Mesendoderm (in vitro differentiated cells): ENCODE results near the gene KIAA0753.

Source experiments
- DNase-seq: peaks from one replicate; pipeline ENCODE4 v3.0.0; 2013
- H2AK5ac ChIP-seq: 2 replicates; pipeline ENCODE4 v1.6.1; 2013; ENCODE audit warnings: low read length, inconsistent platforms
- H2BK120ac ChIP-seq: 2 replicates; pipeline ENCODE4 v1.6.1; 2013; ENCODE audit warnings: low read depth, mild to moderate bottlenecking, low read length, moderate library complexity, mixed read lengths
- H2BK15ac ChIP-seq: replicated peaks from 2 replicates; pipeline ENCODE4 v1.6.1; 2013; ENCODE audit warnings: low read depth, mild to moderate bottlenecking, moderate library complexity
- H2BK5ac ChIP-seq: 2 replicates; pipeline ENCODE4 v1.6.1; 2013; ENCODE audit warnings: low read length, inconsistent platforms
- H3K18ac ChIP-seq: 2 replicates; pipeline ENCODE4 v1.6.1; 2013; ENCODE audit warnings: mild to moderate bottlenecking, low read length, mixed read lengths
- H3K23ac ChIP-seq: one replicate; pipeline ENCODE4 v1.6.1; 2013; ENCODE audit warnings: low read length
- H3K27ac ChIP-seq: 2 replicates; pipeline ENCODE4 v1.5.1; 2013; ENCODE audit warnings: low read depth, mild to moderate bottlenecking, inconsistent platforms, low read length, moderate library complexity
- H3K27me3 ChIP-seq: 2 replicates; pipeline ENCODE4 v1.6.1; 2013; ENCODE audit warnings: low read length, control low read depth, mild to moderate bottlenecking, inconsistent platforms; ENCODE audit not compliant: insufficient read depth, poor library complexity
- H3K36me3 ChIP-seq: 2 replicates; pipeline ENCODE4 v1.6.1; 2013; ENCODE audit warnings: low read length, inconsistent platforms; ENCODE audit not compliant: control insufficient read depth, insufficient read depth
- H3K4ac ChIP-seq: one replicate; pipeline ENCODE4 v1.6.1; 2013; ENCODE audit warnings: low read depth, mild to moderate bottlenecking, low read length, moderate library complexity
- H3K4me1 ChIP-seq: 2 replicates; pipeline ENCODE4 v1.6.1; 2013; ENCODE audit warnings: low read depth, low read length, inconsistent platforms; ENCODE audit not compliant: control insufficient read depth
- H3K4me2 ChIP-seq: 2 replicates; pipeline ENCODE4 v1.6.1; 2013; ENCODE audit warnings: low read length
- H3K4me3 ChIP-seq: 2 replicates; pipeline ENCODE4 v1.5.1; 2013; ENCODE audit warnings: mild to moderate bottlenecking, low read length
- H3K56ac ChIP-seq: one replicate; pipeline ENCODE4 v1.6.1; 2013; ENCODE audit warnings: low read length
- H3K79me1 ChIP-seq: 2 replicates; pipeline ENCODE4 v1.6.1; 2013; ENCODE audit warnings: low read length, inconsistent platforms
- H3K79me2 ChIP-seq: 2 replicates; pipeline ENCODE4 v1.6.1; 2013; ENCODE audit warnings: mild to moderate bottlenecking, low read length; ENCODE audit not compliant: control insufficient read depth, insufficient read depth
- H3K9ac ChIP-seq: 2 replicates; pipeline ENCODE4 v1.6.1; 2013; ENCODE audit warnings: low read length, inconsistent platforms
- H4K5ac ChIP-seq: one replicate; pipeline ENCODE4 v1.6.1; 2013; ENCODE audit warnings: low read length
- H4K8ac ChIP-seq: one replicate; pipeline ENCODE4 v1.6.1; 2013; ENCODE audit warnings: low read depth, mild to moderate bottlenecking, control low read depth, low read length, moderate library complexity
- WGBS: extraction: QIAGEN DNeasy Blood & Tissue Kit; methylation state at CpG from one replicate; pipeline ENCODE4 v1.1.7; 2013; ENCODE audit warnings: low lambda C conversion rate, missing lambda C conversion rate; ENCODE audit not compliant: insufficient coverage; ENCODE audit errors: extremely low coverage; 5-methylcytosine and 5-hydroxymethylcytosine counted together

KIAA0753 gene

DNA sequence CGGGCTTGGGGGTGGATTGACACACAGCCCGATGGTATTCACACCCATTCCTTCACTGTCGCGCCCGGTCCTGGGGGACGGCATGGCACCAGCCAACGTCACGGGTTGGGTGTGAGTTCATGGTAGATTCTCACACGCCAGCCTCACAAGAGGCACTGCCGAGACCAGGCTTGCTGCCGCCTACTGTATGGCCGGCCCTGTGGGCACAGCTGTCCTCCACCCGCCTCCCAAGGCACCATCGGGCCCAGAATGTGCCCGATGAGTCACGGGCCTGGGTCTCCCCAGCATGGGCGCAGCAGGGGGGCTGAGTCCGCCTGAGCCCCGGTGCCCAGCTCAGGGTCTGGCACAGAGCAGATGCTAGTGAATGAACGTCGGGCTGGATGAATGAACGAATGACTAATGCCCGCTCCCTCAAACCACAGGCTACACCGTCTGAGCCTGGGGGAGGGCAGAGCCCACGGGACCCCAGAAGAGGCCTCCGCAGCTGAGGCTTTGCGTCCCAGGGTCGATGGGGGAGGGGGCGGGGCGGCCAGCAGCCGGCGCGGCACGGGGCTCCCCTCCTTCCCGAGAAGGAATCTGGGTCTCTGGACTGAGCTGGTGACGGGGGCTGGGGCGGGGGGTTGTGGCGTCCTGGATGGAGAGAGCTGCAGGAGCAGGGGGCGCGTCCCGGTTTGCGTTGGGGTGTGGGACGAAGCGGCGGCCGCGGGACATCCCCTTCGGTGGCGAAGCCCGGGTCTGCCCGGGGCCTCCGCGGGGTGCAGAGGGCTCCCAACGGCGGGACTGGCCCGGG, 85.0 kb downstream of the KIAA0753 start:
- no peaks in the 10 kb centered on the region for H3K4me1 ChIP-seq
- no peak overlapping the region for H4K8ac ChIP-seq
- H4K5ac ChIP-seq = no peak overlapping the region
- H3K79me1 ChIP-seq = no peaks in the 10 kb centered on the region
- H2BK5ac ChIP-seq = no peak overlapping the region
- H2AK5ac ChIP-seq = no peak overlapping the region
- peak overlapping the region; percentile 12 for H3K18ac ChIP-seq
- no peaks in the 10 kb centered on the region for H3K36me3 ChIP-seq
- H3K4ac ChIP-seq = no peak overlapping the region
- WGBS = no CpG with 5 or more reads among the region's 56 CpGs
- no peak overlapping the region for H2BK15ac ChIP-seq
- peak overlapping the region; percentile 43 for H3K9ac ChIP-seq
- peak overlapping the region; percentile 73 for H3K4me2 ChIP-seq
- H2BK120ac ChIP-seq = no peak overlapping the region
- H3K23ac ChIP-seq = no peak overlapping the region
- no peaks in the 10 kb centered on the region for H3K79me2 ChIP-seq
- H3K56ac ChIP-seq = peak overlapping the region; percentile 44
- no peak overlapping the region for H3K27ac ChIP-seq
- peak overlapping the region; percentile 29 for H3K4me3 ChIP-seq
- peak; percentile 36 for DNase-seq
- peaks cover 13% of the 10 kb centered on the region for H3K27me3 ChIP-seq

GRCh38 chr17:6554871-6555330, 85.6 kb downstream of the KIAA0753 start:
- no peaks in the 10 kb centered on the region for H3K4me1 ChIP-seq
- peak overlapping the region; percentile 44 for H3K56ac ChIP-seq
- no peaks in the 10 kb centered on the region for H3K79me2 ChIP-seq
- H3K18ac ChIP-seq = no peak overlapping the region
- H2BK15ac ChIP-seq = no peak overlapping the region
- WGBS = no CpG with 5 or more reads among the region's 12 CpGs
- no peak overlapping the region for H2AK5ac ChIP-seq
- H3K27me3 ChIP-seq = peaks cover 13% of the 10 kb centered on the region
- no peak overlapping the region for H3K9ac ChIP-seq
- no peak overlapping the region for H3K4me3 ChIP-seq
- no peak overlapping the region for H4K5ac ChIP-seq
- H2BK120ac ChIP-seq = no peak overlapping the region
- peak overlapping the region; percentile 64 for H3K4me2 ChIP-seq
- H3K23ac ChIP-seq = no peak overlapping the region
- no peak overlapping the region for H3K27ac ChIP-seq
- no peaks in the 10 kb centered on the region for H3K36me3 ChIP-seq
- H4K8ac ChIP-seq = no peak overlapping the region
- no peak overlapping the region for H2BK5ac ChIP-seq
- DNase-seq = peak; percentile 53
- no peak overlapping the region for H3K4ac ChIP-seq
- no peaks in the 10 kb centered on the region for H3K79me1 ChIP-seq

DNA sequence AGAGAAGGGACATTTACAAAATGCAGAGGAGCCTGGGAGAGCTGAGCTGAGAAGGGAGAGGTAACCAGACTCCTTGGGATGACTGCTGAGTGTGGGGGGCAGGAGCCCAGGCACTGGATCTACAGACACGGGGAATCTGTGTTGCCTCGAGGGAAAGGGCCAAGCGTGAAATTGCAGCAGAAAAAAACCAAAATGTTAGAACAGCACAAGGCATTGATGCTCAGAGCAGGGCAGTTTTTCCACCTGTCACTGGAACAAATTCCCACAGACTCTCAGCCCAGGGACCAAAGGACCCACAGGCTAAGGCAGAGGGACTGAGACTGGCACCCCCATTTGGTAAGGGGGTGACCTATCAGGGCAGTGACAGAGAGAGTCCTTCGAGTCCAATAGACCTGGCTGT, 86.2 kb downstream of the KIAA0753 start:
- H4K5ac ChIP-seq = no peak overlapping the region
- no peak overlapping the region for H2BK15ac ChIP-seq
- no peak overlapping the region for H3K18ac ChIP-seq
- no peak overlapping the region for H3K27ac ChIP-seq
- no peak overlapping the region for H2BK120ac ChIP-seq
- H3K79me2 ChIP-seq = no peaks in the 10 kb centered on the region
- DNase-seq = no peak
- no peak overlapping the region for H3K23ac ChIP-seq
- H3K36me3 ChIP-seq = no peaks in the 10 kb centered on the region
- no peak overlapping the region for H3K4ac ChIP-seq
- H3K27me3 ChIP-seq = peaks cover 13% of the 10 kb centered on the region
- no peaks in the 10 kb centered on the region for H3K4me1 ChIP-seq
- H2AK5ac ChIP-seq = no peak overlapping the region
- H2BK5ac ChIP-seq = no peak overlapping the region
- no peak overlapping the region for H3K4me3 ChIP-seq
- H4K8ac ChIP-seq = no peak overlapping the region
- H3K56ac ChIP-seq = no peak overlapping the region
- H3K9ac ChIP-seq = no peak overlapping the region
- H3K4me2 ChIP-seq = no peak overlapping the region
- no peaks in the 10 kb centered on the region for H3K79me1 ChIP-seq
- WGBS = no CpG with 5 or more reads among the region's 4 CpGs

DNA sequence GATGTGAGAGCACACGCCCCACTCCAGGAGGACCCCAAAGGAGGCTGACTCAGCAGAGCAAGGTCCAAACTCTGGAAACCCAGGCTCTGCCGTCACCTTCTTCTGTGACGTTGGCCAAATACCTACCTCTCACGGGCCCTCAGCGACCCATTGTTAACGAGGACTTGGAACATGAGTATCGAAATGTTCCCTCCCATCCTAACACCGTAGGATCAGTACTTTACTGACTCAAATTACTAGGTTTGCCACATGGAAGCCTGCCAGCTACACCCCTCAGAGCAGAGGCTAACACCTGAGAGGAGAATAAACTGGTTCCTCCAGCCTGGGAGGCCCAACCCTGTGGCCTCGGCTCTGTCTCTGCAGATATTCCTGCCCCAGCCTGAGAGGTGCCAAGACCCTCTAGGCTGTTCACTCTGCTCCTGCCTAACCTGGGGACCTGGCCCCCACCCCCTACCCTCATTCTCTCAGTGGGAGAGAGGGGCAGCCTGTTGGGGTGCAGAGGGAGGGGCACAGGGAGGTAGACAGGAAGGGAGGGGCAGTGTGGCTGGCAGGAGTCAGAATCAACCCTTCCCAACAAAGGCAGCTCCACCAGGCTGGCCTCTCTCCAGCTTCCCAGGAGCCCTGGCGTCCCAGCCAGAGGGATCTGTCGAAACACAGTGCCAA, 88.5 kb downstream of the KIAA0753 start:
- Histone ChIP-seq H3K23ac (no peak overlapping the region), H3K4me3 (no peak overlapping the region), H3K4me1 (no peaks in the 10 kb centered on the region), H4K8ac (no peak overlapping the region), H3K79me2 (no peaks in the 10 kb centered on the region), H3K4ac (no peak overlapping the region), H3K27ac (no peak overlapping the region), H3K56ac (peak overlapping the region; percentile 17), H3K36me3 (no peaks in the 10 kb centered on the region), H2BK120ac (no peak overlapping the region), H3K4me2 (no peak overlapping the region), H3K27me3 (peaks cover 6% of the 10 kb centered on the region), H2BK15ac (no peak overlapping the region), H3K9ac (no peak overlapping the region), H2BK5ac (no peak overlapping the region), H4K5ac (no peak overlapping the region), H3K18ac (no peak overlapping the region), H3K79me1 (no peaks in the 10 kb centered on the region), H2AK5ac (no peak overlapping the region)
- no peak for DNase-seq
- WGBS = no CpG with 5 or more reads among the region's 11 CpGs

DNA sequence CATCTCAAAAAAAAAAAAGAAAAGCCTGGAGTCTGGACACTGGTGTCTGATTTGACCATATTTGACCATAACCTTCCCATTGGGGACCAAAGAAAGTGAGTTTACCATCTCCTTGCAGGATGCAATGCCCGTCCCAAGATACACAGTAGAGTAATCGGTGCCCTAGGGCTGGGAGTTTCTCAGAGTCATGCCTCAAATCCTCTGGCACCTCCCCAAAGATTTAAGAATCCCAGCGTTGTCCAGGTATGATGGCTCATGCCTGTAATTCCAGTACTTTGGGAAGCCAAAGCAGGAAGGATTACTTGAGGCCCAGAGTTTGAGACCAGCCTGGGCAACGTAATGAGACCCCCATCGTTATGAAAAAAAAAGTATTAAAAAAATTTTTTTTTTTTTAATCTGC, 89.2 kb downstream of the KIAA0753 start:
- Histone ChIP-seq H3K36me3 (no peaks in the 10 kb centered on the region), H3K9ac (no peak overlapping the region), H3K4me1 (no peaks in the 10 kb centered on the region), H2BK5ac (no peak overlapping the region), H2BK15ac (no peak overlapping the region), H3K23ac (no peak overlapping the region), H4K8ac (no peak overlapping the region), H4K5ac (no peak overlapping the region), H3K27ac (no peak overlapping the region), H3K4me2 (no peak overlapping the region), H3K4ac (no peak overlapping the region), H2BK120ac (no peak overlapping the region), H3K79me1 (no peaks in the 10 kb centered on the region), H3K18ac (no peak overlapping the region), H3K4me3 (no peak overlapping the region), H3K27me3 (peaks cover 2% of the 10 kb centered on the region), H2AK5ac (no peak overlapping the region), H3K56ac (no peak overlapping the region), H3K79me2 (no peaks in the 10 kb centered on the region)
- no peak for DNase-seq
- no CpG with 5 or more reads among the region's 5 CpGs for WGBS
